Fibroblast of mammary gland (primary cell): Measurements from ENCODE around the gene ITGAD.
A peak's percentile ranks its signal among the peaks of the same experiment; 100 is the strongest.
"Not testable (repeated sequence)": the region's sequence is repeated elsewhere in the genome, so short reads cannot be mapped to it uniquely, and the experiment has no call there.

Experiments
- DNase-seq: peaks from one replicate; pipeline ENCODE4 v3.0.0-alpha.2; 2010; ENCODE audit warnings: low read depth
- H3K4me3 ChIP-seq: 2 replicates; pipeline ENCODE4 v1.5.1; 2011; ENCODE audit warnings: low read depth, mild to moderate bottlenecking, low read length, moderate library complexity; ENCODE audit not compliant: control insufficient read depth
- TF ChIP-seq, protein P1 (sequence below): conservative IDR thresholded peaks from 2 replicates; pipeline ENCODE4 v1.5.1; 2011; ENCODE audit warnings: low read depth, low read length, inconsistent platforms; ENCODE audit not compliant: control insufficient read depth, insufficient read depth

The ITGAD gene

GRCh38 chr16:31411024-31411844, 18.1 kb downstream of the ITGAD start:
- TF ChIP-seq, protein P1, sequence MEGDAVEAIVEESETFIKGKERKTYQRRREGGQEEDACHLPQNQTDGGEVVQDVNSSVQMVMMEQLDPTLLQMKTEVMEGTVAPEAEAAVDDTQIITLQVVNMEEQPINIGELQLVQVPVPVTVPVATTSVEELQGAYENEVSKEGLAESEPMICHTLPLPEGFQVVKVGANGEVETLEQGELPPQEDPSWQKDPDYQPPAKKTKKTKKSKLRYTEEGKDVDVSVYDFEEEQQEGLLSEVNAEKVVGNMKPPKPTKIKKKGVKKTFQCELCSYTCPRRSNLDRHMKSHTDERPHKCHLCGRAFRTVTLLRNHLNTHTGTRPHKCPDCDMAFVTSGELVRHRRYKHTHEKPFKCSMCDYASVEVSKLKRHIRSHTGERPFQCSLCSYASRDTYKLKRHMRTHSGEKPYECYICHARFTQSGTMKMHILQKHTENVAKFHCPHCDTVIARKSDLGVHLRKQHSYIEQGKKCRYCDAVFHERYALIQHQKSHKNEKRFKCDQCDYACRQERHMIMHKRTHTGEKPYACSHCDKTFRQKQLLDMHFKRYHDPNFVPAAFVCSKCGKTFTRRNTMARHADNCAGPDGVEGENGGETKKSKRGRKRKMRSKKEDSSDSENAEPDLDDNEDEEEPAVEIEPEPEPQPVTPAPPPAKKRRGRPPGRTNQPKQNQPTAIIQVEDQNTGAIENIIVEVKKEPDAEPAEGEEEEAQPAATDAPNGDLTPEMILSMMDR, result no peak
- DNase-seq, result peak; percentile 17
- H3K4me3 ChIP-seq, result no peak overlapping the region

DNA sequence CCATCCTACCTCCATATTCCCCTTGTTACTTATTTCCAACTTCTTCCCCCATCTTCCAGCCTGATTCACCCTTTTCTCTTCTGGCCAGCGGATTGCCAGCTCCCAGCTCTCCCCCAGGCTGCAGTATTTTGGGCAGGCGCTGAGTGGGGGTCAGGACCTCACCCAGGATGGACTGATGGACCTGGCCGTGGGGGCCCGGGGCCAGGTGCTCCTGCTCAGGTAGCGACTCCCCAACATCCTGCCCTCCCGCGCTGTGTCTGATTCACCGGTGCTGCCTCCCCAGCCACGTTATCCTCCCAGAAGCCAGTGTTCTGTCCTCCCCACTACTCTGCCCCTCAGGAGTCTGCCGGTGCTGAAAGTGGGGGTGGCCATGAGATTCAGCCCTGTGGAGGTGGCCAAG, 19.6 kb downstream of the ITGAD start:
- TF ChIP-seq, protein P1, result no peak
- no peak overlapping the region for H3K4me3 ChIP-seq
- DNase-seq, result no peak

- DNase-seq, result no peak
- TF ChIP-seq, protein P1, result no peak
- no peak overlapping the region for H3K4me3 ChIP-seq
Observed at GRCh38 chr16:31413381-31413780, 20.2 kb downstream of the ITGAD start.

GRCh38 chr16:31413943-31414342, 20.8 kb downstream of the ITGAD start:
- TF ChIP-seq, protein P1, result no peak
- no peak overlapping the region for H3K4me3 ChIP-seq
- DNase-seq, result no peak

- TF ChIP-seq, protein P1, result no peak
- DNase-seq, result no peak
- no peak overlapping the region for H3K4me3 ChIP-seq
Observed at GRCh38 chr16:31414706-31415105, 21.6 kb downstream of the ITGAD start.

DNA sequence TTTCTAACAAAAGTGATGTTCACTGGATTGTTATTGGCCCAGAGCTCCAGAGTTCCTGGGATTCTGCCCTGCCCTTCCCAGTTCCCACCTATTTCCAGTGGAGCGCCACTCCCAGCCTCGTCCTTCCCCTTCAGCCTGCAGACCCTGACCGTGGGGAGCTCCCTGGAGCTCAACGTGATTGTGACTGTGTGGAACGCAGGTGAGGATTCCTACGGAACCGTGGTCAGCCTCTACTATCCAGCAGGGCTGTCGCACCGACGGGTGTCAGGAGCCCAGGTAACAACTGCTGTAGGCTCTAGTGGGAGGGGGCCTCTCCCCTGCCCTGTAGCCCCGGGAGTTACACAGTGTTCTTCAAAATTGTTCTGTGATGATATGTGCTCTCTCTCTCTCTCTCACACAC, 23.2 kb downstream of the ITGAD start:
- DNase-seq, result no peak
- TF ChIP-seq, protein P1, result no peak
- no peak overlapping the region for H3K4me3 ChIP-seq

DNA sequence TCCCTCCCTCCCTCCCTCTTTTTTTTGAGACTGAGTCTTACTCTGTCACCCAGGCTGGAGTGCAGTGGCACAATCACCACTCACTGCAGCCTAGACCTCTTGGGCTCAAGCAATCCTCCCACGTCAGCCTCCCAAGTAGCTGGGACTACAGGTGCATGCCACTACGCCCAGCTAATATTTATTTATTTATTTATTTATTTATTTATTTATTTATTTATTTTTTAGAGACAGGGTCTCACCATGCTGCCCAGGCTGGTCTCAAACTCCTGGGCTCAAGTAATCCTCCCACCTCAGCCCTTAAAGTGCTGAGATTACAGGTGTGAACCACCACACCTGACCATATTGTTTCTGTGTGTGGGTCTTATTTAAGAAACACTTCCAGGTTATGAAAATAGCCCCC, 23.9 kb downstream of the ITGAD start:
- DNase-seq, H3K4me3 ChIP-seq: not testable (repeated sequence)
